Activated T-cell treated with anti-CD3 and anti-CD28 coated beads for 48 hours (primary cell): ENCODE results near the gene SUMO3.

Experiments
- DNase-seq: peaks from one replicate; pipeline ENCODE4 v3.0.0-alpha.2; 2020; ENCODE audit warnings: low read depth

SUMO3 gene

GRCh38 chr21:44801468-44802395 lies 16.1 kb downstream of the SUMO3 start, which contains the start of gene UBE2G2:
UBE2G2 (minus strand) TSS chr21:44801820; CDS start chr21:44801748, 72 bp downstream.
- peak; percentile 90 for DNase-seq

GRCh38 chr21:44800971-44801467 lies 16.8 kb downstream of the SUMO3 start:
- DNase-seq = no peak

GRCh38 chr21:44800103-44800502 lies 17.8 kb downstream of the SUMO3 start:
- no peak for DNase-seq

GRCh38 chr21:44799646-44800045 lies 18.2 kb downstream of the SUMO3 start:
- no peak for DNase-seq

- DNase-seq = no peak
Observed at GRCh38 chr21:44797775-44798174, 20.1 kb downstream of the SUMO3 start.

GRCh38 chr21:44795342-44795741 lies 22.5 kb downstream of the SUMO3 start:
- DNase-seq = no peak

GRCh38 chr21:44793592-44794374 lies 24.1 kb downstream of the SUMO3 start:
- no peak for DNase-seq

GRCh38 chr21:44792702-44793591 lies 24.9 kb downstream of the SUMO3 start:
- no peak for DNase-seq

GRCh38 chr21:44791993-44792392 lies 25.9 kb downstream of the SUMO3 start:
- DNase-seq = no peak

GRCh38 chr21:44791246-44791645 lies 26.6 kb downstream of the SUMO3 start:
- no peak for DNase-seq

GRCh38 chr21:44790368-44790767 lies 27.5 kb downstream of the SUMO3 start:
- no peak for DNase-seq

- DNase-seq = no peak
Observed at GRCh38 chr21:44789880-44790279, 28.0 kb downstream of the SUMO3 start.

GRCh38 chr21:44785620-44786335 lies 32.1 kb downstream of the SUMO3 start:
- no peak for DNase-seq

GRCh38 chr21:44784810-44785209 lies 33.1 kb downstream of the SUMO3 start:
- DNase-seq = no peak

- DNase-seq = no peak
Observed at GRCh38 chr21:44783020-44783696, 34.7 kb downstream of the SUMO3 start.

GRCh38 chr21:44780767-44781459 lies 36.9 kb downstream of the SUMO3 start:
- DNase-seq = no peak

- no peak for DNase-seq
Observed at GRCh38 chr21:44780137-44780502, 37.7 kb downstream of the SUMO3 start.

- no peak for DNase-seq
Observed at GRCh38 chr21:44779417-44780136, 38.3 kb downstream of the SUMO3 start.

- DNase-seq = no peak
Observed at GRCh38 chr21:44778983-44779382, 38.9 kb downstream of the SUMO3 start.
